NCI-H2227 (cell line): ENCODE measurements around the gene SRRM2.

ENCODE experiments used
- DNase-seq: peaks from one replicate; lab custom pipeline; 2025; ENCODE audit not compliant: unreplicated experiment; lab: John Stamatoyannopoulos, UW

Gene SRRM2

GRCh38 chr16:2761472-2761871, 9.0 kb downstream of the SRRM2 start:
- no peak for DNase-seq

- no peak for DNase-seq
Observed at GRCh38 chr16:2761886-2762583, 9.6 kb downstream of the SRRM2 start.

- DNase-seq, result no peak
Observed at GRCh38 chr16:2762711-2763110, 10.3 kb downstream of the SRRM2 start.

GRCh38 chr16:2763173-2763572, 10.7 kb downstream of the SRRM2 start:
- no peak for DNase-seq

GRCh38 chr16:2764718-2765117, 12.3 kb downstream of the SRRM2 start:
- no peak for DNase-seq

GRCh38 chr16:2765462-2766404, 13.3 kb downstream of the SRRM2 start:
- DNase-seq, result no peak

- no peak for DNase-seq
Observed at GRCh38 chr16:2766430-2767139, 14.1 kb downstream of the SRRM2 start.

GRCh38 chr16:2767140-2767731, 14.8 kb downstream of the SRRM2 start:
- no peak for DNase-seq

GRCh38 chr16:2767891-2768290, 15.5 kb downstream of the SRRM2 start:
- DNase-seq, result no peak

GRCh38 chr16:2768403-2769089, 16.1 kb downstream of the SRRM2 start:
- no peak for DNase-seq

- no peak for DNase-seq
Observed at GRCh38 chr16:2769100-2769529, 16.7 kb downstream of the SRRM2 start.

GRCh38 chr16:2769675-2770056, 17.2 kb downstream of the SRRM2 start:
- no peak for DNase-seq

GRCh38 chr16:2770057-2770951, 17.9 kb downstream of the SRRM2 start:
- DNase-seq, result no peak

GRCh38 chr16:2771496-2772402, 19.3 kb downstream of the SRRM2 start:
- no peak for DNase-seq

GRCh38 chr16:2773188-2773968, 20.9 kb downstream of the SRRM2 start:
- DNase-seq, result no peak

- DNase-seq, result no peak
Observed at GRCh38 chr16:2774161-2774891, 21.9 kb downstream of the SRRM2 start.

- DNase-seq, result no peak
Observed at GRCh38 chr16:2775131-2775716, 22.8 kb downstream of the SRRM2 start.
